ENCODE data around the gene RASGEF1B. TPM values are rescaled to one million over a fixed set of nuclear protein-coding genes. Genes with fewer than 3 reads are reported as not detected.
"Not testable (repeated sequence)": the region's sequence is repeated elsewhere in the genome, so short reads cannot be mapped to it uniquely, and the experiment has no call there.

Gene RASGEF1B
- polyA plus RNA-seq, 1 donor from 2014 or later = 17.5 TPM

GRCh38 chr4:81421346-81422218, 50.1 kb downstream of the RASGEF1B start:
- Mint-ChIP-seq H3K27me3 (no peaks in the 10 kb centered on the region), H3K9me3 (no peaks in the 10 kb centered on the region), H3K36me3 (peaks cover 8% of the 10 kb centered on the region), H3K27ac (peak overlapping the region; percentile 76 to 93 (median 88)), H3K4me3 (peak overlapping the region in 3 of 4 donors; percentile 53 to 87 (median 73)), H3K4me1 (peaks cover 18 to 29% (median 27%) of the 10 kb centered on the region in 3 donors)

- H3K4me3 Mint-ChIP-seq = no peak overlapping the region
- H3K27me3 Mint-ChIP-seq = no peaks in the 10 kb centered on the region
- H3K4me1 Mint-ChIP-seq = peaks cover 18 to 29% (median 26%) of the 10 kb centered on the region in 3 donors
- peaks cover 0 to 3% (median 0%) of the 10 kb centered on the region in 3 donors for H3K9me3 Mint-ChIP-seq
- H3K27ac Mint-ChIP-seq = peak overlapping the region in 1 of 3 donors; percentile 3
- H3K36me3 Mint-ChIP-seq = no peaks in the 10 kb centered on the region
Measured at GRCh38 chr4:81418572-81418971, 53.1 kb downstream of the RASGEF1B start.

- Mint-ChIP-seq H3K4me3 (no peak overlapping the region), H3K27ac (no peak overlapping the region), H3K27me3 (peaks cover 2% of the 10 kb centered on the region), H3K36me3 (peaks cover 2% of the 10 kb centered on the region), H3K4me1 (peaks cover 0 to 3% (median 1%) of the 10 kb centered on the region in 3 donors), H3K9me3 (peaks cover 0 to 3% (median 2%) of the 10 kb centered on the region in 3 donors)
Measured at GRCh38 chr4:81412946-81413495, 58.7 kb downstream of the RASGEF1B start.

GRCh38 chr4:81410680-81411079, 61.0 kb downstream of the RASGEF1B start:
- no peak overlapping the region for H3K4me3 Mint-ChIP-seq
- H3K9me3 Mint-ChIP-seq = peaks cover 0 to 3% (median 2%) of the 10 kb centered on the region in 3 donors
- peaks cover 2% of the 10 kb centered on the region for H3K27me3 Mint-ChIP-seq
- H3K4me1 Mint-ChIP-seq = peaks cover 0 to 1% (median 1%) of the 10 kb centered on the region in 3 donors
- peaks cover 2% of the 10 kb centered on the region for H3K36me3 Mint-ChIP-seq
- H3K27ac Mint-ChIP-seq = no peak overlapping the region

GRCh38 chr4:81409836-81410235, 61.9 kb downstream of the RASGEF1B start:
- peaks cover 2% of the 10 kb centered on the region for H3K36me3 Mint-ChIP-seq
- peaks cover 0 to 3% (median 2%) of the 10 kb centered on the region in 3 donors for H3K9me3 Mint-ChIP-seq
- no peak overlapping the region for H3K4me3 Mint-ChIP-seq
- H3K27me3 Mint-ChIP-seq = peaks cover 2% of the 10 kb centered on the region
- peaks cover 0 to 3% (median 3%) of the 10 kb centered on the region in 3 donors for H3K4me1 Mint-ChIP-seq
- H3K27ac Mint-ChIP-seq = no peak overlapping the region

GRCh38 chr4:81408341-81408740, 63.4 kb downstream of the RASGEF1B start:
- Mint-ChIP-seq H3K4me3 (no peak overlapping the region), H3K27me3 (peaks cover 2% of the 10 kb centered on the region), H3K36me3 (peaks cover 2% of the 10 kb centered on the region), H3K4me1 (peaks cover 0 to 3% (median 3%) of the 10 kb centered on the region in 3 donors), H3K27ac (no peak overlapping the region), H3K9me3 (peaks cover 0 to 2% (median 0%) of the 10 kb centered on the region in 3 donors)

GRCh38 chr4:81407726-81408125, 64.0 kb downstream of the RASGEF1B start:
- H3K27me3 Mint-ChIP-seq = peaks cover 2% of the 10 kb centered on the region
- H3K9me3 Mint-ChIP-seq = no peaks in the 10 kb centered on the region
- peaks cover 0 to 3% (median 3%) of the 10 kb centered on the region in 3 donors for H3K4me1 Mint-ChIP-seq
- H3K27ac Mint-ChIP-seq = no peak overlapping the region
- H3K36me3 Mint-ChIP-seq = peaks cover 3% of the 10 kb centered on the region
- H3K4me3 Mint-ChIP-seq = no peak overlapping the region

GRCh38 chr4:81406481-81406880, 65.2 kb downstream of the RASGEF1B start:
- not testable (repeated sequence) for H3K9me3 Mint-ChIP-seq, H3K27me3 Mint-ChIP-seq, H3K36me3 Mint-ChIP-seq, H3K4me3 Mint-ChIP-seq, H3K4me1 Mint-ChIP-seq
- peak overlapping the region in 1 of 3 donors; percentile 60 for H3K27ac Mint-ChIP-seq

- peaks cover 2% of the 10 kb centered on the region for H3K27me3 Mint-ChIP-seq
- H3K4me3 Mint-ChIP-seq = peak overlapping the region in 1 of 4 donors; percentile 7
- no peaks in the 10 kb centered on the region for H3K9me3 Mint-ChIP-seq
- H3K27ac Mint-ChIP-seq = peak overlapping the region in 1 of 3 donors; percentile 60
- peaks cover 4% of the 10 kb centered on the region for H3K36me3 Mint-ChIP-seq
- H3K4me1 Mint-ChIP-seq = peaks cover 0 to 3% (median 3%) of the 10 kb centered on the region in 3 donors
Measured at GRCh38 chr4:81405900-81406401, 65.8 kb downstream of the RASGEF1B start.

- no peaks in the 10 kb centered on the region for H3K9me3 Mint-ChIP-seq
- H3K4me3 Mint-ChIP-seq = no peak overlapping the region
- peaks cover 0 to 3% (median 3%) of the 10 kb centered on the region in 3 donors for H3K4me1 Mint-ChIP-seq
- H3K27me3 Mint-ChIP-seq = peaks cover 1% of the 10 kb centered on the region
- peaks cover 2% of the 10 kb centered on the region for H3K36me3 Mint-ChIP-seq
- no peak overlapping the region for H3K27ac Mint-ChIP-seq
Measured at GRCh38 chr4:81404741-81405140, 67.0 kb downstream of the RASGEF1B start.

- no peak overlapping the region for H3K4me3 Mint-ChIP-seq
- no peaks in the 10 kb centered on the region for H3K9me3 Mint-ChIP-seq
Measured at GRCh38 chr4:81404294-81404693, 67.4 kb downstream of the RASGEF1B start.

GRCh38 chr4:81399306-81400086, 72.2 kb downstream of the RASGEF1B start:
- H3K9me3 Mint-ChIP-seq = no peaks in the 10 kb centered on the region
- H3K4me1 Mint-ChIP-seq = peaks cover 0 to 2% (median 0%) of the 10 kb centered on the region in 3 donors
- no peak overlapping the region for H3K4me3 Mint-ChIP-seq
- H3K36me3 Mint-ChIP-seq = peaks cover 2% of the 10 kb centered on the region
- no peaks in the 10 kb centered on the region for H3K27me3 Mint-ChIP-seq
- no peak overlapping the region for H3K27ac Mint-ChIP-seq

More at GRCh38 chr4:81404294-81404693, 67.4 kb downstream of the RASGEF1B start:
- Mint-ChIP-seq H3K36me3 (peaks cover 2% of the 10 kb centered on the region), H3K27me3 (no peaks in the 10 kb centered on the region), H3K4me1 (peaks cover 0 to 3% (median 3%) of the 10 kb centered on the region in 3 donors), H3K27ac (no peak overlapping the region)

- Mint-ChIP-seq H3K4me3 (no peak overlapping the region), H3K27me3 (no peaks in the 10 kb centered on the region), H3K36me3 (peaks cover 2% of the 10 kb centered on the region), H3K9me3 (no peaks in the 10 kb centered on the region), H3K4me1 (peaks cover 0 to 4% (median 1%) of the 10 kb centered on the region in 3 donors), H3K27ac (no peak overlapping the region)
Measured at GRCh38 chr4:81398379-81398778, 73.3 kb downstream of the RASGEF1B start.

- Mint-ChIP-seq H3K27me3 (no peaks in the 10 kb centered on the region), H3K4me1 (peaks cover 0 to 6% (median 4%) of the 10 kb centered on the region in 3 donors), H3K4me3 (no peak overlapping the region), H3K36me3 (no peaks in the 10 kb centered on the region), H3K9me3 (no peaks in the 10 kb centered on the region), H3K27ac (no peak overlapping the region)
Measured at GRCh38 chr4:81397635-81398034, 74.1 kb downstream of the RASGEF1B start.

All from IgD-negative memory B cell (primary cell).